ENCODE measurements around the gene CHIA. TPM values are rescaled to one million over a fixed set of nuclear protein-coding genes. Genes with fewer than 3 reads are reported as not detected.

CHIA gene
- total RNA-seq, 1 donor from 2014 or later: not detected

GRCh38 chr1:111271464-111271801, 19.2 kb upstream of the CHIA start:
- intact Hi-C loops (cut with micrococcal nuclease): loop anchor here (5.0 to 10.0 kb wide), 2 partner anchors 131 to 307 kb away; partner anchors contain the start of gene LRIF1
- Mint-ChIP-seq H3K27me3 (ENCODE audit: insufficient read depth) (peaks cover 25% of the 10 kb centered on the region), H3K36me3 (ENCODE audit: low read depth) (peaks cover 4% of the 10 kb centered on the region), H3K9me3 (peaks cover 3% of the 10 kb centered on the region), H3K27ac (no peak overlapping the region), H3K4me3 (no peak overlapping the region), H3K4me1 (ENCODE audit: low read depth) (peaks cover 23% of the 10 kb centered on the region)
- DNase-seq (ENCODE audit: low spot score): no peak

- Mint-ChIP-seq H3K4me1 (ENCODE audit: low read depth) (peaks cover 26% of the 10 kb centered on the region), H3K36me3 (ENCODE audit: low read depth) (peaks cover 4% of the 10 kb centered on the region)
- intact Hi-C loops (cut with micrococcal nuclease): loop anchor here (5.0 to 10.0 kb wide), 2 partner anchors 130 to 307 kb away; partner anchors contain the start of gene LRIF1
These were observed 18.6 kb upstream of the CHIA start for GRCh38 chr1:111272081-111272480.

GRCh38 chr1:111274653-111275052, 16.0 kb upstream of the CHIA start:
- intact Hi-C loops (cut with micrococcal nuclease): loop anchor here (1.0 to 10.0 kb wide), 5 partner anchors 52 to 400 kb away; partner anchors contain the start of gene LRIF1
- H3K36me3 Mint-ChIP-seq (ENCODE audit: low read depth): peaks cover 4% of the 10 kb centered on the region
- H3K9me3 Mint-ChIP-seq: peaks cover 6% of the 10 kb centered on the region
- H3K27ac Mint-ChIP-seq: peak overlapping the region; percentile 37
- H3K4me1 Mint-ChIP-seq (ENCODE audit: low read depth): peaks cover 26% of the 10 kb centered on the region
- DNase-seq (ENCODE audit: low spot score): no peak
- H3K4me3 Mint-ChIP-seq: no peak overlapping the region
- peaks cover 23% of the 10 kb centered on the region for H3K27me3 Mint-ChIP-seq (ENCODE audit: insufficient read depth)

More at GRCh38 chr1:111272081-111272480, 18.6 kb upstream of the CHIA start:
- H3K27me3 Mint-ChIP-seq (ENCODE audit: insufficient read depth): peaks cover 25% of the 10 kb centered on the region
- H3K4me3 Mint-ChIP-seq: no peak overlapping the region
- no peak overlapping the region for H3K27ac Mint-ChIP-seq
- DNase-seq (ENCODE audit: low spot score): no peak
- H3K9me3 Mint-ChIP-seq: peaks cover 6% of the 10 kb centered on the region

- H3K36me3 Mint-ChIP-seq (ENCODE audit: low read depth): peaks cover 3% of the 10 kb centered on the region
- DNase-seq (ENCODE audit: low spot score): peak; percentile 8
- H3K27ac Mint-ChIP-seq: peak overlapping the region; percentile 37
- H3K9me3 Mint-ChIP-seq: peaks cover 6% of the 10 kb centered on the region
- H3K4me1 Mint-ChIP-seq (ENCODE audit: low read depth): peaks cover 26% of the 10 kb centered on the region
- H3K4me3 Mint-ChIP-seq: no peak overlapping the region
- intact Hi-C loops (cut with micrococcal nuclease): loop anchor here (2.0 to 10.0 kb wide), 3 partner anchors 72 to 400 kb away; partner anchors contain the start of gene LRIF1
- H3K27me3 Mint-ChIP-seq (ENCODE audit: insufficient read depth): peaks cover 20% of the 10 kb centered on the region
These were observed 15.6 kb upstream of the CHIA start for GRCh38 chr1:111275079-111275478.

GRCh38 chr1:111275780-111276433, 14.7 kb upstream of the CHIA start:
- Mint-ChIP-seq H3K36me3 (ENCODE audit: low read depth) (peaks cover 1% of the 10 kb centered on the region), H3K27me3 (ENCODE audit: insufficient read depth) (peaks cover 15% of the 10 kb centered on the region), H3K4me1 (ENCODE audit: low read depth) (peaks cover 26% of the 10 kb centered on the region), H3K4me3 (no peak overlapping the region), H3K9me3 (peaks cover 6% of the 10 kb centered on the region), H3K27ac (peak overlapping the region; percentile 60)
- intact Hi-C loops (cut with micrococcal nuclease): loop anchor here (2.0 to 10.0 kb wide), 3 partner anchors 71 to 401 kb away; partner anchors contain the start of gene LRIF1
- DNase-seq (ENCODE audit: low spot score): no peak

- peaks cover 26% of the 10 kb centered on the region for H3K4me1 Mint-ChIP-seq (ENCODE audit: low read depth)
- peaks cover 1% of the 10 kb centered on the region for H3K36me3 Mint-ChIP-seq (ENCODE audit: low read depth)
- H3K4me3 Mint-ChIP-seq: no peak overlapping the region
- DNase-seq (ENCODE audit: low spot score): no peak
- H3K27me3 Mint-ChIP-seq (ENCODE audit: insufficient read depth): no peaks in the 10 kb centered on the region
- H3K9me3 Mint-ChIP-seq: peaks cover 6% of the 10 kb centered on the region
- intact Hi-C loops (cut with micrococcal nuclease): loop anchor here (5.0 to 10.0 kb wide), 2 partner anchors 68 to 314 kb away; partner anchors contain the start of gene LRIF1
- H3K27ac Mint-ChIP-seq: no peak overlapping the region
These were observed 11.5 kb upstream of the CHIA start for GRCh38 chr1:111279144-111279543.

GRCh38 chr1:111280267-111280666, 10.4 kb upstream of the CHIA start:
- no peaks in the 10 kb centered on the region for H3K27me3 Mint-ChIP-seq (ENCODE audit: insufficient read depth)
- peaks cover 1% of the 10 kb centered on the region for H3K36me3 Mint-ChIP-seq (ENCODE audit: low read depth)
- no peak for DNase-seq (ENCODE audit: low spot score)
- H3K4me3 Mint-ChIP-seq: no peak overlapping the region
- H3K27ac Mint-ChIP-seq: no peak overlapping the region
- H3K9me3 Mint-ChIP-seq: peaks cover 6% of the 10 kb centered on the region
- peaks cover 15% of the 10 kb centered on the region for H3K4me1 Mint-ChIP-seq (ENCODE audit: low read depth)
- intact Hi-C loops (cut with micrococcal nuclease): no loop called here

GRCh38 chr1:111281411-111281810, 9.2 kb upstream of the CHIA start:
- Mint-ChIP-seq H3K4me1 (ENCODE audit: low read depth) (peaks cover 3% of the 10 kb centered on the region), H3K36me3 (ENCODE audit: low read depth) (no peaks in the 10 kb centered on the region), H3K27ac (no peak overlapping the region), H3K27me3 (ENCODE audit: insufficient read depth) (no peaks in the 10 kb centered on the region), H3K9me3 (peaks cover 3% of the 10 kb centered on the region), H3K4me3 (no peak overlapping the region)
- intact Hi-C loops (cut with micrococcal nuclease): no loop called here
- no peak for DNase-seq (ENCODE audit: low spot score)

- DNase-seq (ENCODE audit: low spot score): no peak
- intact Hi-C loops (cut with micrococcal nuclease): no loop called here
- no peaks in the 10 kb centered on the region for H3K4me1 Mint-ChIP-seq (ENCODE audit: low read depth)
- no peaks in the 10 kb centered on the region for H3K27me3 Mint-ChIP-seq (ENCODE audit: insufficient read depth)
- no peak overlapping the region for H3K27ac Mint-ChIP-seq
- no peaks in the 10 kb centered on the region for H3K36me3 Mint-ChIP-seq (ENCODE audit: low read depth)
- no peak overlapping the region for H3K4me3 Mint-ChIP-seq
- no peaks in the 10 kb centered on the region for H3K9me3 Mint-ChIP-seq
These were observed 6.8 kb upstream of the CHIA start for GRCh38 chr1:111283838-111284237.

GRCh38 chr1:111285879-111286278, 4.8 kb upstream of the CHIA start:
- no peak overlapping the region for H3K4me3 Mint-ChIP-seq
- no peak for DNase-seq (ENCODE audit: low spot score)
- H3K27ac Mint-ChIP-seq: no peak overlapping the region
- no peaks in the 10 kb centered on the region for H3K9me3 Mint-ChIP-seq
- no peaks in the 10 kb centered on the region for H3K36me3 Mint-ChIP-seq (ENCODE audit: low read depth)
- no peaks in the 10 kb centered on the region for H3K27me3 Mint-ChIP-seq (ENCODE audit: insufficient read depth)
- H3K4me1 Mint-ChIP-seq (ENCODE audit: low read depth): no peaks in the 10 kb centered on the region
- intact Hi-C loops (cut with micrococcal nuclease): no loop called here

- intact Hi-C loops (cut with micrococcal nuclease): no loop called here
These were observed 3.7 kb upstream of the CHIA start for GRCh38 chr1:111286912-111287311.

GRCh38 chr1:111289371-111289770, 1.3 kb upstream of the CHIA start:
- H3K36me3 Mint-ChIP-seq (ENCODE audit: low read depth): no peaks in the 10 kb centered on the region
- peaks cover 3% of the 10 kb centered on the region for H3K27me3 Mint-ChIP-seq (ENCODE audit: insufficient read depth)
- H3K9me3 Mint-ChIP-seq: peaks cover 4% of the 10 kb centered on the region
- no peak for DNase-seq (ENCODE audit: low spot score)
- no peak overlapping the region for H3K4me3 Mint-ChIP-seq
- no peak overlapping the region for H3K27ac Mint-ChIP-seq
- intact Hi-C loops (cut with micrococcal nuclease): no loop called here
- H3K4me1 Mint-ChIP-seq (ENCODE audit: low read depth): peaks cover 1% of the 10 kb centered on the region

More at GRCh38 chr1:111286912-111287311, 3.7 kb upstream of the CHIA start:
- Mint-ChIP-seq H3K27ac (no peak overlapping the region), H3K4me3 (no peak overlapping the region), H3K27me3 (ENCODE audit: insufficient read depth) (no peaks in the 10 kb centered on the region), H3K9me3 (peaks cover 4% of the 10 kb centered on the region), H3K4me1 (ENCODE audit: low read depth) (no peaks in the 10 kb centered on the region), H3K36me3 (ENCODE audit: low read depth) (no peaks in the 10 kb centered on the region)
- DNase-seq (ENCODE audit: low spot score): no peak

GRCh38 chr1:111290104-111290503, 547 bp upstream of the CHIA start:
- Mint-ChIP-seq H3K36me3 (ENCODE audit: low read depth) (no peaks in the 10 kb centered on the region), H3K27me3 (ENCODE audit: insufficient read depth) (peaks cover 3% of the 10 kb centered on the region), H3K27ac (no peak overlapping the region), H3K4me1 (ENCODE audit: low read depth) (peaks cover 5% of the 10 kb centered on the region), H3K9me3 (peaks cover 4% of the 10 kb centered on the region), H3K4me3 (no peak overlapping the region)
- intact Hi-C loops (cut with micrococcal nuclease): no loop called here
- DNase-seq (ENCODE audit: low spot score): no peak
